ENCODE results near the gene TRPC4AP.

Gene TRPC4AP

DNA sequence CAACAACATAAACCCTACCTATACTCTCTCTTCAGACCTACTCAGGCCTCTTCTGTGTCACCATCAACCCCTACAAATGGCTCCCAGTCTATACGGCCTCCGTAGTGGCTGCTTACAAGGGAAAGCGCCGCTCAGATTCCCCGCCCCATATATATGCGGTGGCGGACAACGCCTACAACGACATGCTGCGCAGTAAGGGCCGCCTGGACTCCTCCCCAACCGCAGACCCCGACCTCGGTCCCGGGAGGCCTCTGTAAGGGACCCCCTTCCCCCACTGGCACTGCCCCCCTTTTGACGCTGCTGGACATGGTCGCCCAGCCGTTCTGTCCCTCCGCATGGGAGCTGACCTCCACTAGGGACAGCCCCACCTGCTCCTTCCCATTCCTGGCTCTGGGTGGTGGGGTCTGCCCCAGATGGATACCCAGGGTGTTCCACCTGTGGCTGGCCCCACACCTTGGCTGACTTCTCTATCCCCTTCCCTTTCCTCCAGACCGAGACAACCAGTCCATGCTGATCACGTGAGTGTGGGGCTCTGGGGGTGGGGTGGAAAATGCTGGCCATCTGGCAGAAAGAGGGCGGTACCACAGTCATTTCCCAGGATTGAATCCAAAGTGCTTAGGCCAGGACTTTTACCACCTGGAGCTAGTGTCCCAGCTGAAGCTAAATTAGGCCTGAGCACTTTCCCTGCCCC, 111.9 kb downstream of the TRPC4AP start:
- Histone ChIP-seq H3K9ac (ENCODE audit: low read depth, low read length) (peak overlapping the region; percentile 28; the same call in 1 of the 2 replicates), H3K36me3 (ENCODE audit: insufficient read depth, low read length) (no peaks in the 10 kb centered on the region), H3K9me3 (ENCODE audit: control insufficient read depth, insufficient read depth, low read length) (no peaks in the 10 kb centered on the region), H3K4me1 (ENCODE audit: insufficient read depth, low read length) (peaks cover 37% of the 10 kb centered on the region; the same call in 1 of the 2 replicates)

DNA sequence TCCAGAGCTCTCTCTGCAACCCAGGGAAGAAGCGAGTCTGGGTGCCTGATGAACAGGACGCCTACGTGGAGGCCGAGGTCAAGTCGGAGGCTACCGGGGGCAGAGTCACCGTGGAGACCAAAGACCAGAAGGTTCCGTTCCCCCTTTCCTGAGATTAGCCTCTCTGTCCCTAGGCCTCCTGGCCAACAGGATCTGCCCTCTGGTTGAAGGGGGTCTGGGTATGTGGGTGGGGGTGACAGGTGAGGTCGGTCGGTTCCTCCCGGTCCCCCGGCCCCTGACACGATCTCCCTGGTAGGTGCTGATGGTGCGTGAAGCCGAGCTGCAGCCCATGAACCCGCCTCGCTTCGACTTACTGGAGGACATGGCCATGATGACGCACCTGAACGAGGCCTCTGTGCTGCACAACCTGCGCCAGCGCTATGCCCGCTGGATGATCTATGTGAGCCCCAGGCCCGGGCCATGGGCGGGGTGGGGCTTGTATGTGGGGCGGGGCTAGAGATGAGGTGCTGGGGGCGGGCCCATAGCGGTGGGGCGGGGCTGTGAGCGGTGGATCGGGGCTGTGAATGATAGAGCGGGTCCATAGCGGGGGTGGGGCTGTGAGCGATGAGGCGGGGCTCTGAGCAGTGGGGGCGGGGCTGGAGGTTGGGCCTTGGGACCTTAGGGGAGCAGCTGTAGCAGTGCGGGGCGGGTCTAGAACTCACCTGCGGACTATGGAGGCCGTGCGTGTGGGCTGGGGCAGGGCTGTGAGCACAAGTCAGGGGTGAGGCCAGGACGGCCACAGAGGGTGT, 113.0 kb downstream of the TRPC4AP start:
- Histone ChIP-seq H3K9ac (ENCODE audit: low read depth, low read length) (peak overlapping the region; percentile 28; the same call in 1 of the 2 replicates), H3K4me1 (ENCODE audit: insufficient read depth, low read length) (peaks cover 30% of the 10 kb centered on the region; the same call in 1 of the 2 replicates), H3K36me3 (ENCODE audit: insufficient read depth, low read length) (no peaks in the 10 kb centered on the region), H3K9me3 (ENCODE audit: control insufficient read depth, insufficient read depth, low read length) (no peaks in the 10 kb centered on the region)

DNA sequence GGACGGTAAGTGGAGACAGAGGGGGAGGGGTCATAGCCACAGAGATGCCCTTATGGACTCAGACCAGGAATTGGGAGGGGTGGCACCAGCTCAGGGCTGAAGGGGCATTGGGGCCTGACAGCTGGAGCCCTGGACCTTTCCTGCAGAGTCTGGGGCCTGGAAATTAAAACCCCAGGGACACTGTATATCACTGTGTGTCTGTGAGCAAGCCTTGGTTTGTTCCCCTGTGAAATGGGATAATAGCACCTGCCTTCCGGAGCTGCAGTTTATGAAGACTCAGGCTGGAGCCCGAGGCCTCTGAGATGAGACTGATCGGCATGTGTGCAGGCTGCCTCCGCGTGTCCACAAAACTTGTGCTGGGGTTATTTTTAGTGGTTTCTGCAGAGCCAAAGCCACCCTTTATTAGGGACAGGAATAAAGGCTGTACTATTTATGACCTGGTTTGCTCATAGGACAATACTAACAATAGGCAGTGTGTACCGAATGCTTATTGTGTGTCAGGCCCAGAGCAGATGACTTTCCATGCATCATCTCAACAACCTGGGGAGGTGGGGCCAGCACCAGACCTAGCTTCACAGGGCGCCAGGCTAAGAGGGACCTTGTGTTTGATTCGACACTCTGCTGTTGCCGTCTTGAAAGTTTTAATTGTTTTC, 114.4 kb downstream of the TRPC4AP start:
- Histone ChIP-seq H3K4me1 (ENCODE audit: insufficient read depth, low read length) (peaks cover 20% of the 10 kb centered on the region; the same call in 1 of the 2 replicates), H3K9me3 (ENCODE audit: control insufficient read depth, insufficient read depth, low read length) (no peaks in the 10 kb centered on the region), H3K36me3 (ENCODE audit: insufficient read depth, low read length) (no peaks in the 10 kb centered on the region), H3K9ac (ENCODE audit: low read depth, low read length) (no peak overlapping the region)

DNA sequence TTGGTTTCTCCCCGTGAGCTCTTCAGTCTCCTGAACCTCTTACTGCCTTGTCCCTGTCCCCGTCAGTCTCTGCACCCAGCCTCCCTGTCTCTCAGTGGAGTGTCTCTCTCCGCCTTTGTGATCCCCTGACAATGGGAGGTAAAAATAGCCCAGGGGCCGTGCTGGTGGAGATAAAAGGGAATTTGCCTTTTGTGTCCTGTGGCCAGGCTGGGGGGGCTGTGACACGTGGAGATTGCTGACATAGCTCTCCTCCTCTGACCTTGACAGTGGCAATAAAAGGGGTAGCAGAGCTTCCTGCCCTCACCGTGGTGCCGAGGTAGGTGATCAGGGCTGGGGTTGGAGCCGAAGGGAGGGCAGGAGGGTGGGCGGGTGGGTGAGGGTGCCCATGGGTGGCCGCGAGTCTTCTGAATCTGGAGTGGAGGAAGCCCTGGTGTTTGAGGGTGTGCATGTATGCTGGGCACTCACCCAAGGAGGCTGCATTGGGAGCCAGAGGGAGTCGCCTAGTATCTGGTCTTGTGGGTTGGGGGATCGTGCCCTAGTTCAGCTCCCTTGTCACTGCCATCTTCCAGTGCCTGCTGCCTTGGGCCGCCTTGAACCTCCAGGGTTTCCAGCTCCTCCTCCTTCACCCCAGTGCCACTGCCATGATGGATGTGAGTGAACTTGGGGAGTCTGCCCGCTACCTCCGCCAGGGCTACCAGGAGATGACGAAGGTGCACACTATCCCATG, 115.1 kb downstream of the TRPC4AP start:
- H3K36me3 ChIP-seq (ENCODE audit: insufficient read depth, low read length), result no peaks in the 10 kb centered on the region
- no peaks in the 10 kb centered on the region for H3K9me3 ChIP-seq (ENCODE audit: control insufficient read depth, insufficient read depth, low read length)
- peaks cover 15% of the 10 kb centered on the region; the same call in 1 of the 2 replicates for H3K4me1 ChIP-seq (ENCODE audit: insufficient read depth, low read length)
- H3K9ac ChIP-seq (ENCODE audit: low read depth, low read length), result no peak overlapping the region

DNA sequence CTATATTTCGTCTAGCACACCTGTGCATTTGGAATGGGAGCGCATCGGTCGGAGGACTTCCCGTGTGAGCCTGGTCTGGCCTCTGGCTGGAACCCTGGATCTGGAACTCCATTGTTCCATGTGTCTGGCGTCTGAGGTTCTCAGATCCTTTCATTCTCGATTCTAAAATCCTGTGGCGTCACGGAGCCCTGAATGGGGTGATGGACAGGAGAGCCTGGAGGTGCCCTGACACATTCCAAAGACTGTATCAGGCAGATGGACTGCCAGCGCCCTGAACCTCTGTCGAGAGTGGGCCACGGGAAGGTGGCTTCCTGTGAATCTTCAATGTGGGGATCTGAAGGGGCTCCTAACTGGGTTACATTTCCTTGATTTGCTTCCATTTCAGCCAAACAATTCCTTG, 116.3 kb downstream of the TRPC4AP start:
- Histone ChIP-seq H3K9me3 (ENCODE audit: control insufficient read depth, insufficient read depth, low read length) (no peaks in the 10 kb centered on the region), H3K36me3 (ENCODE audit: insufficient read depth, low read length) (no peaks in the 10 kb centered on the region), H3K4me1 (ENCODE audit: insufficient read depth, low read length) (peaks cover 14% of the 10 kb centered on the region; the same call in 1 of the 2 replicates), H3K9ac (ENCODE audit: low read depth, low read length) (no peak overlapping the region)

DNA sequence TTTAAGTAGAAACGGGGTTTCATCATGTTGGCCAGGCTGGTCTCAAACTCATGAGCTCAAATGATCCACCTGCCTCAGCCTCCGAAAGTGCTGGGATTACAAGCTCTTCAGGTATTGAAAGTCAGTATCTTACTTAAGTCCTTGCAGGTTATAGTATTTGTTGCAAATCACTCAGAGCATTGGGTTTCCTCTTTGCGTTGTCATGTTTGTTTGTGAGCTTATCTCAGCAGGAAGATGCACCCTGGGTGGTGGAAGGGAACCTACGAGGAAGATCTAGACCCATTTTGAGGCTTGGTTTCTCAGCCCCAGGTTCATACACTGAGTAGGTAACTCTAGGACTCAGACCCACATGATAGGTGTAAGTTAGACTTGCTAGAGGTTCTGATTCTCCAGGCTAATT, 118.4 kb downstream of the TRPC4AP start:
- Histone ChIP-seq H3K9me3 (ENCODE audit: control insufficient read depth, insufficient read depth, low read length) (no peaks in the 10 kb centered on the region), H3K36me3 (ENCODE audit: insufficient read depth, low read length) (no peaks in the 10 kb centered on the region), H3K9ac (ENCODE audit: low read depth, low read length) (no peak overlapping the region)

DNA sequence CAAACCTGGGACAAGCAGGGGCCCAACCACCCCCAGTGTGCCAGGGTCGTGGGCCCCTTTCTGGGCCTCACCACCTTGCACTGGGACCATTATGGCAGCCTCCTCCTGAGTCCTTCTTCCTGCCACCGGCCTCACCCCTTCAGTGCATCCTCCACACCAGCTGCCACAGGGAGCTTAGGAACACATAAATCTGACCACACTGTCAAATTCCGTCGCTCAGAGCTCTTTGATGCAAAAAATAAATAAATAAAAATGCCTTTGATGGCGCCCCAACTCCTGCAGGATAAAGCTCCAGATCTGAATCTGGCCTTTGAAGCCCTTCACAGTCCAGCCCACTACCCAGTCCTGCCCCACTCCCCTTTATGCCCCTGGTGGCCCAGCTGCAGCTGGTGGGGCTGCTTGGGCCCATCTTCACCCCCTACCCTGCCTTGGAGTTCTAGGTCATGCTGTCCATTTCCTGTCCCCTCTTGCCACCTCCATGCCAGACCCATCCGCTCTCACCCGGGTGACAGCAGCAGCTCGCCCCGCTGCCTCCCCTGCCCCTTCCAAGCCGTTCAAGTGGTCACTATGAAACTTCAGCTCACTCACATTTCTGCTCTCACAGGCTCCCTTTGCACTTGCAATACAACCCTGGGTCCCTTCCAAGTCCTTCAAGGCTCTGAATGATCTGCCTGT, 120.9 kb downstream of the TRPC4AP start:
- no peaks in the 10 kb centered on the region for H3K9me3 ChIP-seq (ENCODE audit: control insufficient read depth, insufficient read depth, low read length)
- H3K36me3 ChIP-seq (ENCODE audit: insufficient read depth, low read length), result no peaks in the 10 kb centered on the region
- no peaks in the 10 kb centered on the region for H3K4me1 ChIP-seq (ENCODE audit: insufficient read depth, low read length)
- H3K9ac ChIP-seq (ENCODE audit: low read depth, low read length), result no peak overlapping the region

More for the DNA sequence above, 118.4 kb downstream of the TRPC4AP start:
- peaks cover 4% of the 10 kb centered on the region; the same call in 1 of the 2 replicates for H3K4me1 ChIP-seq (ENCODE audit: insufficient read depth, low read length)

DNA sequence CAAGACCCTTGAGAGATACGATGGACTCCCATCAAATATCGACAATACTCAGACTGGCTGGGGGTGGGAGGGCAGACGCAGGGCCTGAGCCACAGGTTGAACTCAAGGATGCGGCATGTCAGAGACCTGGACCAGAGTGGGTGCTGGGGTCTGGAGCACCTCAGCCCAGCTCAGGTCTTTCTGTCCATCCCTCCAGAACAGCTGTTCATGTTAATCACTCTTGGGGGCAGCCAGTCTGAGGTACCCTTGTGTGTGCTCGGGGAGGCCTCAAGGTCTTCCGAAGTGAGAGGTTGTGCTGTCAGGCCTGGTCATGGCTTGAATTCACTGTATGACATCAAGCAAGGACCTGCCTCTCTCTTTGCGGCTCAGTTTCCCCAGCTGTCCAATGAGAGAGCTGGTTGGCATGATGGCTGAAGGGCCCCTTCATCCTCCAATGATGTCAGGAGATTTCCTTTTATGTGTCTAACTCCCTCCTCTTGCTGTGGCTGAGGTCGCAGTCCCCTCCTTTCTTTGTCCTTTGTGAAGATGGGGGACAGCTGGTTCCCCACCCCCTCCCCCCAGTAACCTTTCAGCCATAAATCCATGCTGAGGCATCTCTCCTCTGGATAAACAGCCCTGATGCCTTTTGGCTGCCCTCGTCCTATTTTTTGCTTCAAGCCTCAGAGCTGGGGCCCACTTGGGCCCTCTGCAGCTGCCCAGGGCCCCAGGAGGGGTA, 121.6 kb downstream of the TRPC4AP start:
- Histone ChIP-seq H3K4me1 (ENCODE audit: insufficient read depth, low read length) (no peaks in the 10 kb centered on the region), H3K9ac (ENCODE audit: low read depth, low read length) (no peak overlapping the region), H3K9me3 (ENCODE audit: control insufficient read depth, insufficient read depth, low read length) (no peaks in the 10 kb centered on the region), H3K36me3 (ENCODE audit: insufficient read depth, low read length) (no peaks in the 10 kb centered on the region)

DNA sequence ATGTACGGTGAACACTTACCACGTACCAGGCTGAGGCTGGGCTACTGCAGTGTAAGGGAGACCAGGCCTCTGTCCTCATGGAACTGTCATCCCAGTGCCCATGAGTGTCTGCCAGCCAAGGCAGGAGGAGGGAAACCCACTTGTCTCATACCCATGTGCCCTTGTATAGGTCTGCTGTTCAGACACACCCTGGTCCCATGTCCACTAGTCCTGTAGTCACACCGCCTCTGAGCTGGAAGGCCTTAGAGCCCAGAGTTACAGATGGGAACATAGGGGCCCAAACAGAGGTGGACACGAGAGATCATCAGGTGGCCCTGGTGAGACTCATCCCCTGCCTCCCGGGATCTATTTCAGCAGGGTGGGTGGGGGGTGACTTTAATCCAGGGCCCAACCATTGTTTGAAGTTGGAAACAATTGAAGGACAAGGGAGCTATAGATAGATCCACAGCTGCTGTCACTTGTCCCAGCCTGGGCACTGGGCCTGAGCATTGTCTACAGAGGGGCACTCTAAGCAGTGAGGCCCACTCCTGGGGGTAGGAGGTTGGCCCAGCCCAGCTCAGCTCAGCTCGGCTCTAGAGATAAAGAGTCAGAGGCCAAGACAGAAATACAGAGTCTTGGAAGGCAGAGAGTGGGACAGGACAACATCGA, 122.3 kb downstream of the TRPC4AP start:
- Histone ChIP-seq H3K36me3 (ENCODE audit: insufficient read depth, low read length) (no peaks in the 10 kb centered on the region), H3K4me1 (ENCODE audit: insufficient read depth, low read length) (no peaks in the 10 kb centered on the region), H3K9ac (ENCODE audit: low read depth, low read length) (no peak overlapping the region), H3K9me3 (ENCODE audit: control insufficient read depth, insufficient read depth, low read length) (no peaks in the 10 kb centered on the region)

DNA sequence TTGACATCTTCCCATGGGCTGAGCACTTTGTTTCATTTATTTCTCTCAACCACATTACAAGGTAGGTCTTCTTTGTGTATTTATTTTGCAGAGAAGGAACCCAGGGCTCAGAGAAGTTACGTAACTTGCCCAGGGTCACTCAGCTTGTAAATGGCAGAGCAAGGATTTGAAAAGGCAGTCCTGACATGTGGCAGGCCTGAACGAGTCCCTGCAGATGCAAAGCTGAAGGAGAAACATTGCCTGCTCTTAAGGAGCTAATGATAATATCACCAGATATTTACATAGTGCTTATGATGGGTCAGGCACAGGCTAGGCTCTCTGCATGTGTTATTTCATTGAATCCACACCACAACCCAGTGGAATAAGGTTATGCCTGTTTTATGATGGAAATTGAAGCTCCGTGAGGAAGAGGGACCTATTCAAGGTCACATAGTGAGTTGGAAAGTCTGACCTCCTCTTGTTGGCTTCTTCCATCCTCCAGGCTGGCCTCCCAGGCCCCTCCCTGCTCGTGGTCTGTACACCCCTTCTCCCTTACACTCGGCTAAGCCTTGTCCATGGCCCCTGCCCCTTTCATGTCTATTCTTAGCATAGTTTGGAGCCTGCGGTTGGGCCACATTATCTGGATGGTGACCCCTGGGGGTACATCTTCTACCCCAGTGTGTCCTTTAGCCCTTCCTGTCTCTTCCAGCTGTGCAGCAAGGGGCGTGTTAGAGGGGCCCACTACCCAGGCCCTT, 124.4 kb downstream of the TRPC4AP start:
- H3K9me3 ChIP-seq (ENCODE audit: control insufficient read depth, insufficient read depth, low read length), result no peaks in the 10 kb centered on the region
- H3K36me3 ChIP-seq (ENCODE audit: insufficient read depth, low read length), result no peaks in the 10 kb centered on the region
- no peaks in the 10 kb centered on the region for H3K4me1 ChIP-seq (ENCODE audit: insufficient read depth, low read length)
- H3K9ac ChIP-seq (ENCODE audit: low read depth, low read length), result no peak overlapping the region

DNA sequence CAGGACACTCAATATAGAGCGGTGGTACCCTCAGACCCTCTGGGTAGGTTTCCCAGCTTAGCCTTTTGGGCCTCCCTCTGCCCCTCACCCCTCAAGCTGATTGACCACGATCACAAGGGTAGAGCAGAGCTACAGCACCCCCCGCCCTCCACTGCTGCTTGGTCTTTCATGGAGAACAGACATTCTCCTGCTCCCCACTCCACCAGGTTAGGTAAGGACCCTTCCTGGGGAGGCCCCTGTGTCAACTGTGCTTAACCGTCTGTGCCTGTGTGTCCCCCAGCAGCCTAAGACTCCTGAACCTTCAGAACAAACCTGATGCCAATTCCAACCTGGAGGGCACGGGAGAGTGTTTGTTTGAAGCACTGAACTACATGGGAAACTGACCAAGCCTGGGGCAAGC, 125.2 kb downstream of the TRPC4AP start:
- Histone ChIP-seq H3K36me3 (ENCODE audit: insufficient read depth, low read length) (no peaks in the 10 kb centered on the region), H3K9ac (ENCODE audit: low read depth, low read length) (no peak overlapping the region)

DNA sequence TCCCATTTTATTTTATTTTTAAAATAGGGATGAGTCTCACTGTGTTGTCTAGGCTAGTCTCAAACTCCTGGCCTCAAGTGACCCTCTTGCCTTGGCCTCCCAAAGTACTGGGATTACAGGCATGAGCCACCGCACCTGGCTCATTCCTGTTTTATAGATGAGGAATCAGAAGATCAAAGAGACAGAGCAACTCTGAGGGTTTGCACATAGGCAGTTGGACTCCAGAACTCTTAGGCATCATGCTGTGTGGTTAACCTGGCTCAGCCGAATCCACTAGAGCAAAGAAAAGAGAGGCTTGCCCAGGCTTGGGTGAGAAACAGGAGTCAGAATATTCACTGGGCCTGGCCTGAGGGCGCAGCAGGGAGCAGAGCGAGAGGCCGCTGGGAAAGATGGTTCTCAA, 127.6 kb downstream of the TRPC4AP start:
- H3K4me1 ChIP-seq (ENCODE audit: insufficient read depth, low read length), result no peaks in the 10 kb centered on the region
- H3K36me3 ChIP-seq (ENCODE audit: insufficient read depth, low read length), result no peaks in the 10 kb centered on the region
- H3K9ac ChIP-seq (ENCODE audit: low read depth, low read length), result no peak overlapping the region
- H3K9me3 ChIP-seq (ENCODE audit: control insufficient read depth, insufficient read depth, low read length), result no peaks in the 10 kb centered on the region

More for the DNA sequence above, 125.2 kb downstream of the TRPC4AP start:
- Histone ChIP-seq H3K9me3 (ENCODE audit: control insufficient read depth, insufficient read depth, low read length) (no peaks in the 10 kb centered on the region), H3K4me1 (ENCODE audit: insufficient read depth, low read length) (no peaks in the 10 kb centered on the region)
